ENCODE data around the gene CAPN12. TPM values are rescaled to one million over a fixed set of nuclear protein-coding genes. Genes with fewer than 3 reads are reported as not detected.
"Not testable (repeated sequence)": the region's sequence is repeated elsewhere in the genome, so short reads cannot be mapped to it uniquely, and the experiment has no call there.

CAPN12 gene
- total RNA-seq, 1 donor from 2014 or later: 0.93 TPM

- DNase-seq (ENCODE audit: extremely low read depth, low read depth, low spot score): not testable (repeated sequence)
Measured at GRCh38 chr19:38770949-38771275, 26.6 kb upstream of the CAPN12 start.

- DNase-seq (ENCODE audit: extremely low read depth, low read depth, low spot score): not testable (repeated sequence)
Measured at GRCh38 chr19:38770228-38770948, 26.1 kb upstream of the CAPN12 start.

- peak; percentile 9 for DNase-seq (ENCODE audit: extremely low read depth, low read depth, low spot score)
Measured at GRCh38 chr19:38769635-38770211, 25.4 kb upstream of the CAPN12 start.

- no peak for DNase-seq (ENCODE audit: extremely low read depth, low read depth, low spot score)
Measured at GRCh38 chr19:38766276-38767047, 22.2 kb upstream of the CAPN12 start.

- no peak for DNase-seq (ENCODE audit: extremely low read depth, low read depth, low spot score)
Measured at GRCh38 chr19:38765214-38765613, 20.9 kb upstream of the CAPN12 start.

GRCh38 chr19:38763795-38764220, 19.5 kb upstream of the CAPN12 start:
- DNase-seq (ENCODE audit: extremely low read depth, low read depth, low spot score): no peak

DNA sequence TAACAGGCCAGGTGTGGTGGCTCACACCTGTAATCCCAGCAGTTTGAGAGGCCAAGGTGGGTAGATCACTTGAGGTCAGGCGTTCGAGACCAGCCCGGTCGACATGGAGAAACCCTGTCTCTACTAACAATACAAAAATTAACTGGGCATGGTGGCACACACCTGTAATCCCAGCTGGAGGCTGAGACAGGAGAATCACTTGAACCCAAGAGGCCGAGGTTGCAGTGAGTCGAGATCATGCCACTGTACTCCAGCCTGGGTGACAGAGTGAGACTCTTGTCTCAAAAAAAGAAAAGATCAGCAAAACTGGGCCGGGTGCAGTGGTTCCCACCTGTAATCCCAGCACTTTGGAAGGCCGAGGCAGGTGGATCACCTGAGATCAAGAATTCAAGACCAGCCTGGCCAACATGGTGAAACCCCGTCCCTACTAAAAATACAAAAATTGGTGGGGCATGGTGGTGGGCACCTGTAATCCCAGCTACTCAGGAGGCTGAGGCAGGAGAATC, 17.7 kb upstream of the CAPN12 start:
- DNase-seq (ENCODE audit: extremely low read depth, low read depth, low spot score): not testable (repeated sequence)

GRCh38 chr19:38760805-38761517, 16.7 kb upstream of the CAPN12 start:
- not testable (repeated sequence) for DNase-seq (ENCODE audit: extremely low read depth, low read depth, low spot score)

DNA sequence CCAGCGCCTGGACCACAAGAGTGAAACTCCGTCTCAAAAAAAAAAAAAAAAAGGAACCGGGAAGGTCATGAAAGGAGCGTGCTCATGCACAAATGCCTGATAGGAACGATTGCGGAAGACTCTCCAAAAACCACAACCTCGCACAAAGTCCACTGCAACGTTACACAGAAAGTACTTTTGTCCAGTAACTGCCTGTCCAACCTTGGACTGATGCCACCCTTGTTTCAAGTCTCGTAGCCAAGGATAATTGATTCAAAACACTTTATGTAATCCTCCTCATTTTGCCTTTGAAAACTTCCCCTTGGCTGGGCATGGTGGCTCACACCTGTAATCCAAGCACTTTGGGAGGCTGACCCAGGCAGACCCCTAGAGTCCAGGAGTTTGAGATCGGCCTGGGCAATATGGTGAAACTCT, 15.3 kb upstream of the CAPN12 start:
- DNase-seq (ENCODE audit: extremely low read depth, low read depth, low spot score): no peak

GRCh38 chr19:38754196-38754595, 9.9 kb upstream of the CAPN12 start:
- not testable (repeated sequence) for DNase-seq (ENCODE audit: extremely low read depth, low read depth, low spot score)

GRCh38 chr19:38753783-38754182, 9.5 kb upstream of the CAPN12 start:
- DNase-seq (ENCODE audit: extremely low read depth, low read depth, low spot score): not testable (repeated sequence)

DNA sequence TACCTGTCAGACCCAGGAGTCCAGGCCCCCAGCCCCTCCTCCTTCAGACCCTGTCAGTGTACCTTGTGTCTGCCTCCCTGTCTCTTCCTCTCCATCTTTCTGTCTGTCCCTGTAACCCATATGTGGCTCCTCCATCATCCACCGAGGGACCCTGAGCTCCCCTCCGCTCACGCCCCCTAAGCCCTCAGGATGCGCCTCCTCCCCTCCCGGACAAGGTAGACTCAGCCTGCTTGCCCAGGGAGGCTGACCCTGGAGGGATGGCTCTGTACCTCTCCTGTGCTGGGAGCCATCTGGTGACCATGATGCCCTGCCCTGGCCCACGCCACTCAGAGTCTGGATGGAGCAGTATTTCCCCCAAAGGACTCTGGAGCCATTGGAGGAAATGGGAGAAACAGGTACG, 1.0 kb upstream of the CAPN12 start:
- DNase-seq (ENCODE audit: extremely low read depth, low read depth, low spot score): no peak

DNA sequence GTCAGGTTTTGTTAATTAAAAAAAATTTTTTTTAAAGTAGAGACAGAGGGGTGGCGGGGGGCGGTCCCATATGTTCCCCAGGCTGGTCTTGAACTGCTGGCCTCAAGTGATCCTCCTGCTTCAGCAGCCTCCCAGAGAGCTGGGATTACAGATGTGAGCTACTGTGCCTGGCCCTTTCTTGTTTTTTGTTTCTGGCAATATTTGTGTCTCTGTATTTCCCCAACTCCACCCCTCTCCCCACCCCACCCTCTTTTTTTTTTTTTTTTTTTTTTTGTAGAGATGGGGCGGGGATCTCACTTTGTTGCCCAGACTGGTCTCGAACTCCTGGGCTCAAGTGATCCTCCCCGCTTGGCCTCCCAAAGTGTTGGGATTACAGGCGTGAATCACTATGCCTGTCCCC, 600 bp upstream of the CAPN12 start:
- no peak for DNase-seq (ENCODE audit: extremely low read depth, low read depth, low spot score)

DNA sequence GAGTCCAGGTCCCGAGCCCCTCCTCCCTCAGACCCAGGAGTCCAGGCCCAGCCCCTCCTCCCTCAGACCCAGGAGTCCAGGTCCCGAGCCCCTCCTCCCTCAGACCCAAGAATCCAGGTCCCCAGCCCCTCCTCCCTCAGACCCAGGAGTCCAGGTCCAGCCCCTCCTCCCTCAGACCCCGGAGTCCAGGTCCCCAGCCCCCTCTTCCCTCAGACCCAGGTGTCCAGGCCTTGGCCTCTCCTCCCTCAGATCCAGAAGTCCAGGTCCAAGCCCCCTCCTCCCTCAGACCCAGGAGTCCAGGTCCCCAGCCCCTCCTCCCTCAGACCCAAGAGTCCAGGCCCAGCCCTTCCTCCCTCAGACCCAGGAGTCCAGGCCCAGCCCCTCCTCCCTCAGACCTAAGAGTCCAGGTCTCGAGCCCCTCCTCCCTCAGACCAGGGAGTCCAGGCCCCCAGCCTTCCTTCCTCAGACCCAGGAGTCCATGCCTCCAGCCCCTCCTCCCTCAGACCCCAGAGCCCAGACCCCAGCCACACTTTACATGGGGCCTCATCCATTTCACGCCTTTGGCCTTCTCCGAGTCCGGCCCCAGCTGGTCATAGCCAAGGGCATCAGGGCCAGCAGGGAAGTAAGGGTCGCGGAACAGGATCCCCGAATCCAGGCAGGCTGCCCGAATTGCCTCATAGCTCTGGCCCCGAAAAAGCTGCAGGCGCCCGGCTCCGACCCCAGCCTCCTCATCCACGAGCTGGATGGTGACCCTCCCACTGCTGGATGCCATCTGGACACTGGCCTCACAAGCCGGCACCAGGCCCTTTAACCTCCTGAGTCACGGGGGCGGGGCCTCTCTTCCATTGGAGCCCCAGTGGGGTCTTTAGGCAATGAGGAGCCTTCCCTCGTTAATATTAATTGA, 628 bp downstream of the CAPN12 start:
- DNase-seq (ENCODE audit: extremely low read depth, low read depth, low spot score): no peak

DNA sequence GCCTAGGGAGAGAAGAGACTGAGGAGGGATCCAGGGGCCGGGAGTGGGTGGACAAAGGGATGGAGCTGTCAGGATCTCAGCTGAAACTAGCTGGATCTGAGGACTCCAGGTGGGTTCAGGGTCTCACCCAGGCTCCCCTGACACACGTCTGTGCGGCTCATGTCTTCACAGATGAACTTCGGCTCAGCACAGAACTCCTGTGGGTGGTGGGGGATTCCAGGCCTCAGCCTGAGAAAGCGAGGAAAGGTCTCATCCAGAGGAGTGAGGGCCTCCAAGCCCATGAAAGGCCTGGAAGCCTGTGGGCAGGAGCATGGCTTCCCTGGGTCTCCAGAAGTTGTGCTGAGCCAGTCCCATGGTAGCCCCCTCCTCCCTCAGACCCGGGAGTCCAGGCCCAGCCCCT, 1.4 kb downstream of the CAPN12 start:
- no peak for DNase-seq (ENCODE audit: extremely low read depth, low read depth, low spot score)

DNA sequence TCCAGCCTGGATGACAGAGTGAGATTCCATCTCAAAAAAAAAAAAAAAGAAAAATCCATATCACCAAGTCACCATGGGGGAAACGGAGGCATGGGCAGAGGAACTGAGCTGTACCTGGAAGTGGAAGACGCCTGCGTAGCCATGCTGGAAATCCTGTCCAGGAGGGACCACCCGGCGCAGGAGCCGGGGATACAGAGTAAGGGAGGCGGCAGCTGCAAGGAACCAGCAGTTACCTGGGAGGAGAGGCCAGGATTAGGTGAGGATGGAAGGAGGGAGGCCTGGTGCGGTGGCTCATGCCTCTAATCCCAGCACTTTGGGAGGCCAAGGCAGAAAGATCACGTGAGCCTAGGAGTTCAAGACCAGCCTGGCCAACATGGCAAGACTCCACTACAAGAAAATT, 2.0 kb downstream of the CAPN12 start:
- no peak for DNase-seq (ENCODE audit: extremely low read depth, low read depth, low spot score)

DNA sequence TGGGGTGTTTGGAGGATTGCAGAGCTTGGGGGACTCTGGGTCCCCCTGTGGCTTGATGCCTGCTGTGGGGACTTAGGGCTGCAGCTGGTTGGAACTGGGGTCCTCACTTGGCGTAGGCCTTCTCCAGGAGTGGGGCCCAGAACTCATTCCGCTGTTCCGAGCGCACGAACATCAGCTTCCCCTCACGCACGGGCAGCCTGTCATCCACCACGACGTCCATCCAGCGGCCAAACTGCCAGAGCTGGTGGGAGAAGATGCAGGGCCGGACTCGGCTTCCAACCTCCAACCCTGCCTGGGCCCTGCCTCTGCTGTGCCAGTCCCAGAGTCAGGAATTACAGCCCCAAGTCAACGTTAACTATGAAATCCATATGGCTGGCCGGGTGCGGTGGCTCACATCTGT, 2.6 kb downstream of the CAPN12 start:
- no peak for DNase-seq (ENCODE audit: extremely low read depth, low read depth, low spot score)

DNA sequence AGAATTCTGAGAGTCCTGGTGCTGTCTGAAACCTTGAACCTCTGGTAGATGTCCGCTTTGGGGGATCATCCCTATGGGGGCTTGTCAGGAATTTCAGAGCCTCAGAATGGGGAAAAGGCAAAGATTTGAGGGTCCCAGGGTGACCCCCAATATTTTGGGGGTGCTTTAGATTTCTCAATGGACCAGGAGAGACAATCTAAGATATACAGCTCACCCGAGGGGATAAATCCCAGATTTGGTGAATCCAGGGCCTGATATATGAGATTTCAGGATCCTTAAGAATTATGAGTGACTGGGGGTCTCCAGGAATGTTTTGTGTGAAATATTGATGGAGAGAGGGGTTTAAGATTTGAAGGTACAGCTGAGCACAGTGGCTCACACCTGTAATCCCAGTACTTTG, 3.3 kb downstream of the CAPN12 start:
- DNase-seq (ENCODE audit: extremely low read depth, low read depth, low spot score): no peak

DNA sequence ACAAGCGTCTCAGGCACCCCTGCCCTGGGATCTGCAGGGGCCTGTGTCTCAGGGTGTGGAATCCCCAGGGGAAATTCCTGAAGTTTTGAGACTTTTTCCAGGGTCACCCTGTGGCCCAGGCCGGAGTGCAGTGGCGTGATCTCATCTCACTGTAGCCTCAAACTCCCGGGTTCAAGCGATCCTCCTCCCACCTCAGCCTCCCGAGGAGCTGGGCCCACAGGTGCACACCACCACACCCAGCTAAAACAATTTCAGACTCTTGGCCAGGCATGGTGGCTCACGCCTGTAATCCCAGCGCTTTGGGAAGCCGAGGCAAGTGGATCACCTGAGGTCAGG, 4.0 kb downstream of the CAPN12 start:
- DNase-seq (ENCODE audit: extremely low read depth, low read depth, low spot score): no peak

All from glomerular endothelial cell (primary cell).